ENCODE results near the gene MNX1. TPM values are rescaled to one million over a fixed set of nuclear protein-coding genes. Genes with fewer than 3 reads are reported as not detected.

The MNX1 gene
- total and polyA plus RNA-seq, 9 of the 15 experiments (the other 6 are each of a cell fraction or from before 2014, with no cell fraction given) = 0.15 to 8.0 (median 1.4) TPM

- TF ChIP-seq ZBTB40 (IDR thresholded peaks at IDR 0.05) = no peak
- no peak for TF ChIP-seq ZBTB40 (CRISPR knock-in tag; IDR thresholded peaks at IDR 0.05)
Measured at GRCh38 chr7:157027568-157028198, 17.2 kb upstream of the MNX1 start (continued).
